ENCODE measurements around the gene OTOA.
"Not testable (repeated sequence)": the region's sequence is repeated elsewhere in the genome, so short reads cannot be mapped to it uniquely, and the experiment has no call there.

Gene OTOA

GRCh38 chr16:21683184-21683583 lies 19.4 kb downstream of the OTOA start:
- no peak for DNase-seq

- DNase-seq, result no peak
Measured at GRCh38 chr16:21684199-21684598, 20.4 kb downstream of the OTOA start.

GRCh38 chr16:21685034-21685455 lies 21.3 kb downstream of the OTOA start:
- DNase-seq, result no peak

GRCh38 chr16:21689107-21689506 lies 25.3 kb downstream of the OTOA start:
- DNase-seq, result no peak

GRCh38 chr16:21690967-21691366 lies 27.2 kb downstream of the OTOA start:
- not testable (repeated sequence) for DNase-seq

- no peak for DNase-seq
Measured at GRCh38 chr16:21694609-21695008, 30.8 kb downstream of the OTOA start.

GRCh38 chr16:21697032-21697431 lies 33.3 kb downstream of the OTOA start:
- no peak for DNase-seq

- DNase-seq, result no peak
Measured at GRCh38 chr16:21698169-21699032, 34.6 kb downstream of the OTOA start.

GRCh38 chr16:21701271-21701670 lies 37.5 kb downstream of the OTOA start:
- DNase-seq, result no peak

GRCh38 chr16:21702276-21702675 lies 38.5 kb downstream of the OTOA start:
- DNase-seq, result no peak

- DNase-seq, result no peak
Measured at GRCh38 chr16:21703156-21703555, 39.4 kb downstream of the OTOA start.

- no peak for DNase-seq
Measured at GRCh38 chr16:21703589-21704174, 39.9 kb downstream of the OTOA start.

GRCh38 chr16:21704266-21704665 lies 40.5 kb downstream of the OTOA start:
- no peak for DNase-seq

- DNase-seq, result no peak
Measured at GRCh38 chr16:21704733-21705132, 41.0 kb downstream of the OTOA start.

- no peak for DNase-seq
Measured at GRCh38 chr16:21708533-21709115, 44.9 kb downstream of the OTOA start.

GRCh38 chr16:21710938-21711337 lies 47.2 kb downstream of the OTOA start:
- no peak for DNase-seq

- no peak for DNase-seq
Measured at GRCh38 chr16:21713549-21714368, 50.0 kb downstream of the OTOA start.

GRCh38 chr16:21714369-21714618 lies 50.5 kb downstream of the OTOA start:
- DNase-seq, result not testable (repeated sequence)

GRCh38 chr16:21717608-21718007 lies 53.8 kb downstream of the OTOA start:
- no peak for DNase-seq

- DNase-seq, result no peak
Measured at GRCh38 chr16:21719283-21719682, 55.5 kb downstream of the OTOA start.

- no peak for DNase-seq
Measured at GRCh38 chr16:21720533-21720932, 56.8 kb downstream of the OTOA start.

- DNase-seq, result no peak
Measured at GRCh38 chr16:21722771-21723455, 59.1 kb downstream of the OTOA start.

- no peak for DNase-seq
Measured at GRCh38 chr16:21723532-21723931, 59.8 kb downstream of the OTOA start.

Data from NCI-H1417 treated with DMSO at 0.1 percent for 48 hours (cell line).